Karpas-422 (cell line): ENCODE data around the gene TEF. TPM values are rescaled to one million over a fixed set of nuclear protein-coding genes. Genes with fewer than 3 reads are reported as not detected.

ENCODE experiments used
- DNase-seq: peaks from one replicate; pipeline ENCODE4 v3.0.0-alpha.2; 2015
- H2AFZ ChIP-seq: fragments of 200-600 bp; sonication (generic); 2 replicates; pipeline ENCODE4 v1.6.1; 2014; ENCODE audit warnings: antibody characterized with exemption, low read length, mixed read lengths
- H3K27ac ChIP-seq: fragments of 200-600 bp; sonication (generic); 2 replicates; pipeline ENCODE4 v1.5.1; 2014; ENCODE audit warnings: mild to moderate bottlenecking, low read length, moderate library complexity
- H3K27me3 ChIP-seq: fragments of 200-600 bp; sonication (generic); 2 replicates; pipeline ENCODE4 v1.6.1; 2014; ENCODE audit warnings: low read length, mixed read lengths
- H3K36me3 ChIP-seq: fragments of 200-600 bp; sonication (generic); 2 replicates; pipeline ENCODE4 v1.6.1; 2014; ENCODE audit warnings: low read length, mixed read lengths; ENCODE audit not compliant: insufficient read depth
- H3K4me1 ChIP-seq: fragments of 200-600 bp; sonication (generic); 2 replicates; pipeline ENCODE4 v1.6.1; 2014; ENCODE audit warnings: mild to moderate bottlenecking, low read length, mixed read lengths
- H3K4me2 ChIP-seq: fragments of 200-600 bp; sonication (generic); 2 replicates; pipeline ENCODE4 v1.6.1; 2014; ENCODE audit warnings: low read length, low read depth, mild to moderate bottlenecking; ENCODE audit not compliant: poor library complexity, severe bottlenecking
- H3K4me3 ChIP-seq: fragments of 200-600 bp; sonication (generic); 2 replicates; pipeline ENCODE4 v1.5.1; 2014; ENCODE audit warnings: mild to moderate bottlenecking, antibody characterized with exemption, low read length, mixed read lengths
- H3K79me2 ChIP-seq: fragments of 200-600 bp; sonication (generic); 2 replicates; pipeline ENCODE4 v1.6.1; 2014; ENCODE audit warnings: mild to moderate bottlenecking, low read length, mixed read lengths
- H3K9ac ChIP-seq: fragments of 200-600 bp; sonication (generic); 2 replicates; pipeline ENCODE4 v1.6.0; 2014; ENCODE audit warnings: low read length
- H3K9me2 ChIP-seq: fragments of 200-600 bp; sonication (generic), shearing (Covaris generic); replicated peaks from 2 replicates; pipeline ENCODE4 v1.6.0; 2014; ENCODE audit warnings: mild to moderate bottlenecking, low read length, moderate library complexity; ENCODE audit not compliant: insufficient read depth
- H3K9me3 ChIP-seq: fragments of 300-700, 200-600 bp; sonication (generic); 2 replicates; pipeline ENCODE4 v1.6.1; 2014; ENCODE audit warnings: low read length, mixed read lengths
- H4K20me1 ChIP-seq: fragments of 200-600 bp; sonication (generic); 2 replicates; pipeline ENCODE4 v1.6.1; 2014; ENCODE audit warnings: mild to moderate bottlenecking, antibody characterized with exemption, low read length, low read depth; ENCODE audit not compliant: insufficient read depth
- total RNA-seq: library from RNA; depleted of rRNA; stranded (reverse); fragments of >200 nt; shearing (Covaris generic); gene quantifications from 2 replicates; pipeline ENCODE4 v1.2.3, GENCODE V29; 2014; ENCODE audit warnings: low replicate concordance

The TEF gene
- total RNA-seq, 1 experiment from 2014 or later, result 4.4 TPM

GRCh38 chr22:41348964-41349484 lies 32.7 kb upstream of the TEF start:
- Histone ChIP-seq H3K9ac (no peak overlapping the region), H3K36me3 (0 out of 2 replicates have a peak, but pooled peaks cover 6% of the 10 kb centered on the region), H3K79me2 (no peaks in the 10 kb centered on the region)

GRCh38 chr22:41350087-41350486 lies 31.7 kb upstream of the TEF start:
- no peak overlapping the region for H3K27ac ChIP-seq
- H3K9me2 ChIP-seq, result no peaks in the 10 kb centered on the region
- no peak for DNase-seq
- no peak overlapping the region for H3K4me3 ChIP-seq
- H3K36me3 ChIP-seq, result 0 out of 2 replicates have a peak, but pooled peaks cover 6% of the 10 kb centered on the region
- no peaks in the 10 kb centered on the region for H3K79me2 ChIP-seq
- no peak overlapping the region for H3K4me2 ChIP-seq
- H2AFZ ChIP-seq, result no peak overlapping the region
- no peaks in the 10 kb centered on the region for H3K4me1 ChIP-seq
- no peaks in the 10 kb centered on the region for H3K27me3 ChIP-seq
- no peaks in the 10 kb centered on the region for H3K9me3 ChIP-seq
- H3K9ac ChIP-seq, result no peak overlapping the region
- no peaks in the 10 kb centered on the region for H4K20me1 ChIP-seq

More at GRCh38 chr22:41348964-41349484, 32.7 kb upstream of the TEF start:
- Histone ChIP-seq H4K20me1 (no peaks in the 10 kb centered on the region), H3K9me2 (no peaks in the 10 kb centered on the region), H2AFZ (no peak overlapping the region), H3K4me3 (no peak overlapping the region), H3K4me2 (no peak overlapping the region), H3K4me1 (no peaks in the 10 kb centered on the region), H3K27me3 (no peaks in the 10 kb centered on the region), H3K27ac (no peak overlapping the region), H3K9me3 (no peaks in the 10 kb centered on the region)
- no peak for DNase-seq

GRCh38 chr22:41351011-41351410 lies 30.7 kb upstream of the TEF start:
- Histone ChIP-seq H3K4me2 (no peak overlapping the region), H3K27ac (no peak overlapping the region), H3K9ac (no peak overlapping the region), H4K20me1 (no peaks in the 10 kb centered on the region), H3K27me3 (no peaks in the 10 kb centered on the region), H3K79me2 (no peaks in the 10 kb centered on the region), H3K9me3 (no peaks in the 10 kb centered on the region), H3K4me3 (no peak overlapping the region), H3K36me3 (0 out of 2 replicates have a peak, but pooled peaks cover 6% of the 10 kb centered on the region), H3K9me2 (no peaks in the 10 kb centered on the region), H2AFZ (no peak overlapping the region), H3K4me1 (no peaks in the 10 kb centered on the region)
- DNase-seq, result no peak

GRCh38 chr22:41352058-41352457 lies 29.7 kb upstream of the TEF start:
- no peak overlapping the region for H3K4me2 ChIP-seq
- no peaks in the 10 kb centered on the region for H3K79me2 ChIP-seq
- DNase-seq, result no peak
- no peak overlapping the region for H3K4me3 ChIP-seq
- H2AFZ ChIP-seq, result no peak overlapping the region
- no peaks in the 10 kb centered on the region for H3K9me3 ChIP-seq
- H3K27me3 ChIP-seq, result no peaks in the 10 kb centered on the region
- no peak overlapping the region for H3K9ac ChIP-seq
- no peaks in the 10 kb centered on the region for H3K9me2 ChIP-seq
- no peak overlapping the region for H3K27ac ChIP-seq
- no peaks in the 10 kb centered on the region for H4K20me1 ChIP-seq
- 0 out of 2 replicates have a peak, but pooled peaks cover 6% of the 10 kb centered on the region for H3K36me3 ChIP-seq
- no peaks in the 10 kb centered on the region for H3K4me1 ChIP-seq

- Histone ChIP-seq H3K79me2 (no peaks in the 10 kb centered on the region), H3K27ac (no peak overlapping the region), H3K4me2 (no peak overlapping the region), H4K20me1 (no peaks in the 10 kb centered on the region; the same call in 1 of the 2 replicates), H3K27me3 (no peaks in the 10 kb centered on the region), H3K4me1 (no peaks in the 10 kb centered on the region), H3K9me2 (no peaks in the 10 kb centered on the region), H3K9me3 (no peaks in the 10 kb centered on the region), H3K9ac (no peak overlapping the region), H2AFZ (no peak overlapping the region), H3K4me3 (no peak overlapping the region), H3K36me3 (0 out of 2 replicates have a peak, but pooled peaks cover 3% of the 10 kb centered on the region)
- no peak for DNase-seq
Measured at GRCh38 chr22:41353862-41354575, 27.7 kb upstream of the TEF start.

- Histone ChIP-seq H3K4me1 (no peaks in the 10 kb centered on the region), H3K27me3 (no peaks in the 10 kb centered on the region), H3K9ac (no peak overlapping the region), H3K4me3 (no peak overlapping the region), H3K9me2 (no peaks in the 10 kb centered on the region), H4K20me1 (no peaks in the 10 kb centered on the region; the same call in 1 of the 2 replicates), H2AFZ (no peak overlapping the region), H3K36me3 (0 out of 2 replicates have a peak, but pooled peaks cover 3% of the 10 kb centered on the region), H3K79me2 (no peaks in the 10 kb centered on the region), H3K9me3 (no peaks in the 10 kb centered on the region), H3K4me2 (no peak overlapping the region), H3K27ac (no peak overlapping the region)
- no peak for DNase-seq
Measured at GRCh38 chr22:41354979-41355378, 26.8 kb upstream of the TEF start.

GRCh38 chr22:41355895-41356294 lies 25.8 kb upstream of the TEF start:
- H4K20me1 ChIP-seq, result no peaks in the 10 kb centered on the region; the same call in 1 of the 2 replicates
- no peaks in the 10 kb centered on the region for H3K9me2 ChIP-seq
- no peak overlapping the region for H3K4me2 ChIP-seq
- H3K27me3 ChIP-seq, result no peaks in the 10 kb centered on the region
- H3K27ac ChIP-seq, result no peak overlapping the region
- no peak for DNase-seq
- H3K36me3 ChIP-seq, result 0 out of 2 replicates have a peak, but pooled peaks cover 3% of the 10 kb centered on the region
- no peak overlapping the region for H2AFZ ChIP-seq
- H3K4me1 ChIP-seq, result no peaks in the 10 kb centered on the region
- H3K4me3 ChIP-seq, result no peak overlapping the region
- no peaks in the 10 kb centered on the region for H3K9me3 ChIP-seq
- H3K9ac ChIP-seq, result no peak overlapping the region
- no peaks in the 10 kb centered on the region for H3K79me2 ChIP-seq

- Histone ChIP-seq H3K9ac (no peak overlapping the region), H3K9me3 (no peaks in the 10 kb centered on the region), H4K20me1 (no peaks in the 10 kb centered on the region; the same call in 1 of the 2 replicates), H3K79me2 (no peaks in the 10 kb centered on the region), H3K27ac (no peak overlapping the region), H3K36me3 (no peaks in the 10 kb centered on the region), H3K4me1 (no peaks in the 10 kb centered on the region), H3K4me3 (no peak overlapping the region), H3K4me2 (no peak overlapping the region), H2AFZ (no peak overlapping the region), H3K9me2 (no peaks in the 10 kb centered on the region), H3K27me3 (no peaks in the 10 kb centered on the region)
- no peak for DNase-seq
Measured at GRCh38 chr22:41356430-41357028, 25.2 kb upstream of the TEF start.
